ENCODE measurements around the gene EMP3. TPM values are rescaled to one million over a fixed set of nuclear protein-coding genes. Genes with fewer than 3 reads are reported as not detected.

EMP3 gene
- total RNA-seq, 4 donors from 2014 or later = 48.6 to 173 (median 58.9) TPM

GRCh38 chr19:48329167-48329891, 4.0 kb downstream of the EMP3 start:
- DNase-seq (ENCODE audit: low spot score) (no peak), ATAC-seq (ENCODE audit: low FRiP score) (no peak)
- no peak for TF ChIP-seq CTCF (IDR thresholded peaks at IDR 0.05)

- TF ChIP-seq CTCF (IDR thresholded peaks at IDR 0.05) = no peak
- ATAC-seq (ENCODE audit: low FRiP score) = no peak
- DNase-seq (ENCODE audit: low spot score) = no peak
These were observed 4.8 kb downstream of the EMP3 start for GRCh38 chr19:48330012-48330681.

GRCh38 chr19:48332351-48332661, 7.0 kb downstream of the EMP3 start:
- ATAC-seq (ENCODE audit: low FRiP score) = no peak
- no peak for DNase-seq (ENCODE audit: low spot score)
- no peak for TF ChIP-seq CTCF (IDR thresholded peaks at IDR 0.05)

GRCh38 chr19:48332662-48333466, 7.5 kb downstream of the EMP3 start:
- DNase-seq (ENCODE audit: low spot score) = peak; percentile 83
- no peak for TF ChIP-seq CTCF (IDR thresholded peaks at IDR 0.05)
- ATAC-seq (ENCODE audit: low FRiP score) = peak; percentile 79

GRCh38 chr19:48333467-48334384, 8.4 kb downstream of the EMP3 start:
- TF ChIP-seq CTCF (IDR thresholded peaks at IDR 0.05) = peak in 2 of 3 donors; percentile 39 to 62
- peak; percentile 71 for DNase-seq (ENCODE audit: low spot score)
- ATAC-seq (ENCODE audit: low FRiP score) = peak; percentile 91

- TF ChIP-seq CTCF (IDR thresholded peaks at IDR 0.05) = no peak
- ATAC-seq (ENCODE audit: low FRiP score) (no peak), DNase-seq (ENCODE audit: low spot score) (no peak)
These were observed 13.0 kb downstream of the EMP3 start for GRCh38 chr19:48338253-48338755.

Data from omental fat pad (tissue), 4 donors.